Measurements from ENCODE around the gene FOXL2.

DNA sequence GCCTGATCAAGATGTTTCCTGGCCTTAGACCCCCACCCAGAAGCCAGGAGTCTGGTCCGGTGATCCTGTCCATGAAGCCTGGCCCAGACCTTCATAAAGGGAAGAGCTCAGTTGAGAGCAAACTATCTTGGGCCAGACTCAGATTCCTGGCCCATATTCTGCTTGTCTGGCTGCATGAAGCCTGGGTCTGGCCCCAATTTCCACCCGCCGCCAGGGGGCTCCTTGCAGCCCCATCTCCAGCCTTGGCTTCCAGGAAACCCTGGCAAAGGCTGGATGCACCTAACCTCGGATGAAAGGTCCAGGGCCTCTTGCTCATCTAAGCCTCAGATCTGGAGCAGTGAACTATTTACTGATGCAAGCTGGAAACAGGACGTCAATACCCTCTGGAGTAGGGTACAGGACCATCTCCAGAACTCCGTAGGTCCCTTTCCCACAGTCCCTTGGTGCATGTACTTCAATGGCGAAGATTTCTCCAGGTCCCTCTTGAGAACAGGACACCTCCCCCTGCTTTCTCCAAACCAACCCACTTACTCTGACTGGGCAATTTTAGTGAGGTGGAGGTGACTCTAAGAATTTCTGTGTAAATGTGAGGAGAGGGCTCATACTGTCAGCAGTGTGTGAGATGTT lies 5.6 kb downstream of the FOXL2 start:
- TF ChIP-seq POLR2A (IDR thresholded peaks at IDR 0.05): no peak
- TF ChIP-seq, protein P1, sequence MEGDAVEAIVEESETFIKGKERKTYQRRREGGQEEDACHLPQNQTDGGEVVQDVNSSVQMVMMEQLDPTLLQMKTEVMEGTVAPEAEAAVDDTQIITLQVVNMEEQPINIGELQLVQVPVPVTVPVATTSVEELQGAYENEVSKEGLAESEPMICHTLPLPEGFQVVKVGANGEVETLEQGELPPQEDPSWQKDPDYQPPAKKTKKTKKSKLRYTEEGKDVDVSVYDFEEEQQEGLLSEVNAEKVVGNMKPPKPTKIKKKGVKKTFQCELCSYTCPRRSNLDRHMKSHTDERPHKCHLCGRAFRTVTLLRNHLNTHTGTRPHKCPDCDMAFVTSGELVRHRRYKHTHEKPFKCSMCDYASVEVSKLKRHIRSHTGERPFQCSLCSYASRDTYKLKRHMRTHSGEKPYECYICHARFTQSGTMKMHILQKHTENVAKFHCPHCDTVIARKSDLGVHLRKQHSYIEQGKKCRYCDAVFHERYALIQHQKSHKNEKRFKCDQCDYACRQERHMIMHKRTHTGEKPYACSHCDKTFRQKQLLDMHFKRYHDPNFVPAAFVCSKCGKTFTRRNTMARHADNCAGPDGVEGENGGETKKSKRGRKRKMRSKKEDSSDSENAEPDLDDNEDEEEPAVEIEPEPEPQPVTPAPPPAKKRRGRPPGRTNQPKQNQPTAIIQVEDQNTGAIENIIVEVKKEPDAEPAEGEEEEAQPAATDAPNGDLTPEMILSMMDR (IDR thresholded peaks at IDR 0.05): peak in 4 of 6 experiments; percentile 20 to 57 (median 35)
